ENCODE measurements around the gene SETD2.
"Not testable (repeated sequence)": the region's sequence is repeated elsewhere in the genome, so short reads cannot be mapped to it uniquely, and the experiment has no call there.

Gene SETD2

DNA sequence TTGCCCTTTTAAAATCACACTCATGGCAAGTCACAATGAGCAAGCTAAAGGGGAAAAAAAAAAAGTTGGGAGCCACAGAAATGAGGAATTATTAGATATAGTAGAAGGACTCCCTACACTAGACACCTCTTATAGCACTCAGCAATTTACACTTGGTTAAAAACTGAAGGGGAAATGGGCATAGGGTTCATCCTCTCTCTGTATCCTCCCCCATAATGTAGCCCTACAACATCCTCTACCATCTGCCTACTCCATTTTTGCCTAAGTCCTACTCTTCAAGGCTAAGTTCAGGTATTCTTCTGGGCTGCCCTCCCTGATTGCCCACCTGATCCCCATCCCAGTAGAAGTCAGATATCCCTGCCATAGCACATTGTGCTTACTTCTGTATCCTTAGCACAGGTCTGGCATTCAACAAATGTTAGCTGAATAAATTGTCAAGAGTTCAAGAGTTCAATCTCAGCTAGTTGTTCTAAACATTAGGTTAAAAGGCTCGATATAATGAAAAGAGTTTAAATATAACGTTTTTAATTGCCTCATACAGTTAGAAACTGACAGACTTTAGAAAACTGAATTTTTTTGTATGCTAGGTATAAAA, 14.5 kb downstream of the SETD2 start:
- DNase-seq (ENCODE audit: low read depth) = no peak

DNA sequence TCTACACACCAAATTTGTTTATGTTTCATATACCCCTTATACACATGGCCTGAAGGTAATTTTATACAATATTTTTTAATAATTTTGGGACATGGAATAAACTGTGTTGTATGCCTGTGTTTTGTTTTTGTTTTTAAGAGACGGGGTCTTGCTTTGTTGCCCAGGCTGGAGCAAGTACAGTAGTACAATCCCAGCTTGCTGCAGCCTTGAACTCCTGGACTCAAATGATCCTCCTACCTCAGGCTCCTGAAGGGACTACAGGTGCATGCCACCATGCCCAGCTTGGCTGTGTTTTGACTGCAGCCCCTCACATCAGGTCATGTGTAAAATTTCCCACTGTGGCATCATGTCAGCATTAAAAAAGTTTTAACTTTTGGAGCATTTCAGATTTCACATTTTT, 18.6 kb downstream of the SETD2 start:
- no peak for DNase-seq (ENCODE audit: low read depth)

DNA sequence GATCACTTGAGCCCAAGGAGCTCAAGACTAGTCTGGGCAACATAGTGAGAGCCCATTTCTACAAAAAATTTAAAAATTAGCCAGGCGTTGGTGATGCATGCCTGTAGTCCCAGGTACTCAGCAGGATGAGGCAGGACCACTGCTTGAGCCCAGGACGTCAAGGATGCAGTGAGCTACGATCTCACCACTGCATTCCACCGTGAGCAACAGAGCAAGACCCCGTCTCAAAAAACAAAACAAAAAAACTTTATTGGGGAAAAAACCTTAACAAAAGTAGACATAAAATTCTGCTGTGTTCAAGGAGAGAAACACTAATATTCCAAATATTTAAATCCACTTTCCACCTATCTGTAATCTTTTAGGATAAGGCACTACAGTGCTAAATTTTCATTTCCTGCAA, 20.8 kb downstream of the SETD2 start:
- no peak for DNase-seq (ENCODE audit: low read depth)

DNA sequence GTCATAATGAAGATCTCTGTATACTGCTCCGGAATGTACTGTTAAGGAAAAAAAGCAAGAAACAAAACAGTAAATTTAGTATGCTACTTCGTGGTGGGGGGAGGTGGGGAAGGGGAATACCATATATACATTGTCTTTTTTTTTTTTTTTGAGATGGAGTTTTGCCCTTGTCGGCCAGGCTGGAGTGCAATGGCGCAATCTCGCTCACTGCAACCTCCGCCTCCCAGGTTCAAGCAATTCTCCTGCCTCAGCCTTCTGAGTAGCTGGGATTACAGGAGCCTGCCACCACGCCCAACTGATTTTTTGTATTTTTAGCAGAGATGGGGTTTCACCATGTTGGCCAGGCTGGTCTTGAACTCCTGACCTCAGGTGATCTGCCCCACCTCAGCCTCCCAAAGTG, 21.4 kb downstream of the SETD2 start:
- not testable (repeated sequence) for DNase-seq (ENCODE audit: low read depth)

DNA sequence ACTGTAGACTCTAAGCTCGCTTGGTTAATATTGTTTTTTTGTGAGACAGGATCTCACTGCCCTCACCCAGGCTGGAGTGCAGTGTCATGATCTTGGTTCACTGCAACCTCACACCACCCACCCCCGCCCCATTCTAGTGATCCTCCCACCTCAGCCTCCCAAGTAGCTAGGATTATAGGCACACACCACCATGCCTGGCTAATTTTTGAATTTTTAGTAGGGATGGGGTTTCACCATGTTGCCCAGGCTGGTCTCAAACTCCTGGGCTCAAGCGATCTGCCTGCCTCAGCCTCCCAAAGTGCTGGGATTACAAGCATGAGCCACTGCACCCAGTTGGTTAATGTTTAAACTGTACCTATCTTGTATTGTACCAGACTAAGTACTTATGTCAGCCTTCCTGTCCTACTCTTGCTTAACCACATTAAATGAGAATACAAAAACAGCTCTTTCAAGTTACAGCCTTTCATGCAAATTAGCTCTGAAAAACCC, 22.9 kb downstream of the SETD2 start:
- not testable (repeated sequence) for DNase-seq (ENCODE audit: low read depth)

DNA sequence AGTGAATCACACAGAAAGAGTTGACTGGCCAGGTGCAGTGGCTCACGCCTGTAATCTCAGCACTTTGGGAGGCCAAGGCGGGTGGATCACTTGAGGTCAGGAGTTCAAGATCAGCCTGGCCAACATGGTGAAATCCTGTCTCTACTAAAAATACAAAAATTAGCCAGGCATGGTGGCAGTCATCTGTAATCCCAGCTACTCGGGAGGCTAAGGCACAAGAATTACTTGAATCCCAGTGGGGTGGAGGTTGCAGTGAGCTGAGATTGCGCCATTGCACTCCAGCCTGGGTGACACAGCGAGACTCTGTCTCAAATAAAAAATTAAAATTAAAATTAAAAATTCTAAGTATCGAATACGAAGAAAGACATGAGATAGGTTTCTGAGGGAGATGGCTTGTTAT, 23.4 kb downstream of the SETD2 start:
- DNase-seq (ENCODE audit: low read depth) = not testable (repeated sequence)

DNA sequence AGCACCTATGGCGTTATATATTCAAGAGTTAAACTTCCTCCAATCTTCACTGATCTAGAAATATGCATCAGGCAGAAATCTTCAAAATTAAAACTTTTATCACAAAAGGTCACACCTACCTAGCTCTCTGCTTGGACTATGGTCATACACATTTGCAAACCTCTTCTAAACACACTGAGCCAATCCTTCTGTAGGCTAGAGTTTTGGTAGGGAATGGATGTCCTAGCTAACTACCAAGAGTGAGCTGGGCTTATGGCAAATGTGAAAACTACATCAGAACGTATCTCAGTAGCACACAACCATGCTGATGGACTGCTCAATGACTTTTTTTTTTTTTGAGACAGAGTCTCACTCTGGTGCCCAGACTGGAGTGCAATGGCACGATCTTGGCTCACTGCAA, 29.6 kb downstream of the SETD2 start:
- DNase-seq (ENCODE audit: low read depth) = no peak

DNA sequence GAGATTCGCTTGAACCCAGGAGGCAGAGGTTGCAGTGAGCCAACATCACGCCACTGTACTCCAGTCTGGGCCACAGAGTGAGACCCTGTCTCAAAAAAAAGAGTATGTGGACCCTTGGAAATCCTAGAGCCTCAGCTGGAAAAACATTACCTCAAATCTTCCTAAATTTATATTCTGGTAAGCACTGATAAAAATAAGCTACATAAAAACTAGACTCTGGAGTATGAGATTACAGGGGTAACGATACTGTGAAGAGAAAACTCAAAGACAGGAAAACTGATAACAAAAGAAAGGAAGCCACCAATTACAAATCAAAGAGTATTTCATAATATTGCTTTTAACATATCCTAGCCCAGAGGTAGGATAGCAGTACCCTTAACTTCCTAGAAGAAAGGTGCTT, 30.3 kb downstream of the SETD2 start:
- no peak for DNase-seq (ENCODE audit: low read depth)

DNA sequence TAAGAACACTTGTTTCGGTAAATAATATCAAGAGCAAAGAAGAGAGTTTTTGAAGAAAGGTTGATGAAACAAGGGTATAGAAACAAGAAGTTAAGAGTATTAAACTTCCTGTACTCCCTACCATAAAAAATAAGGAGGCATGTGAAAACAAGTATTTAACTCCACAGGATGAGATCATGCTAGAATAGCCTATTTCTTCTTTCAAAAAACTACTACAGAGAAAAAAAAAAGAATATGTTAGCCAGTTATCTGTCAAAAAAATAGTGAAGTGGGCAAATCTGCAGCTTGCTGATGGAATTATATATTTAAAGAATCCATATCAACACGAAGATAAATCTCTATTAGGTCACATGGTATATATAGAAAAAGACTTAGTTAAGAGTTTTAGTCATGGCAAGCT, 33.4 kb downstream of the SETD2 start:
- no peak for DNase-seq (ENCODE audit: low read depth)

DNA sequence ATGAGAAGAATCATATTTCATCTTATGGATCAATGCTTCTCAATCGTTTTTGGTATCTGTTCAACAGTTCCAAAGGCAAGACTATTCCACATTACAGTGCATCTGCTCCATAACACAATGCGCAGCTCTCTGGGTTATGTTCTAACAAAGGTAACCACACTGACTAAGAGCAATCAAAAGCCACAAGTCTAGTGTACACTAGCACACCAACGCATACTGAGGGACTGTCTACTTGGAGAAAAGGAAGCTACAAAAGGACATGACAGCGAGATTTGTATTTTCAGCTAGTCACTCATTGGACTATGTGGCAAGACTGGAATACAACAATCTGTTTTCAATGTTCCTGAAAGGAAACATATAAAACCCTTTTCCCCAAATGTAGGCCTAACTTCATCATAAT, 35.8 kb downstream of the SETD2 start:
- DNase-seq (ENCODE audit: low read depth) = no peak

DNA sequence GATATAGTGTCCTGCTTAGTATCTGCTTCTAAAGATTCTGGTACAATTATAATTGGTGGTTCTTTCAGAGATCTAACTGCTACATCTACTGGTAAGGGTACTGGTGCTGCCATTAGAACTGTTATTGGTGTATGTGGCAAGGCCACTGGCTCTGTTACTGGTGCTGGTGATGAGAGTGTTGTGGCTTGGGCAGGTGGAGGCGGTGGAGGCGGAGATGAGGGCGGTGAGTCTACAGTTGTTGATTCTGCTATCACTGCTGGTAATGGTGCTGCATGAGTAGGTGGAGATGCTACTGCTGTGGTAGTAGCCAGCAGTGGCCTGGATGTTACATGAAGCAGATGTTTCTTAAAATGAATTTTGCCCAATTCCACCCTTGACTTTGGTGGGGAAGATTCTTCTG, 40.1 kb downstream of the SETD2 start:
- no peak for DNase-seq (ENCODE audit: low read depth)

DNA sequence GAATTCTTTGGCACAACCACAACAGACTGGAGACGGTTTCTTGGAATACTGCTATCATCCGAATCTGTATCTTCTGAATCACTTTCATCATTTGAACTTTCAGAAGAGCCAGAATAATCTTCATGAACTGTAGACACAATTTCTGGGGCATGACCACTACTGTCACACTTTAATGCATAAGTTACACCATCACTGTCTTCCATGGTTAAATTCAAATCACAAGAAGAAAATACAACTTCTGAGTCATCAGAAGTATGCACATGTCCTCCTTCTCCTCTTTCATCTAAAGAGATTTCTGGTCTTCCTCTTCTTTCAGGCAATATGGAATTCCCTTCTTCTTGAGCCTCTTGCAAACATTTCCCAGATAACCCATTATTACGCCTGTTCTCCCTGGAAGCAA, 42.5 kb downstream of the SETD2 start:
- no peak for DNase-seq (ENCODE audit: low read depth)

DNA sequence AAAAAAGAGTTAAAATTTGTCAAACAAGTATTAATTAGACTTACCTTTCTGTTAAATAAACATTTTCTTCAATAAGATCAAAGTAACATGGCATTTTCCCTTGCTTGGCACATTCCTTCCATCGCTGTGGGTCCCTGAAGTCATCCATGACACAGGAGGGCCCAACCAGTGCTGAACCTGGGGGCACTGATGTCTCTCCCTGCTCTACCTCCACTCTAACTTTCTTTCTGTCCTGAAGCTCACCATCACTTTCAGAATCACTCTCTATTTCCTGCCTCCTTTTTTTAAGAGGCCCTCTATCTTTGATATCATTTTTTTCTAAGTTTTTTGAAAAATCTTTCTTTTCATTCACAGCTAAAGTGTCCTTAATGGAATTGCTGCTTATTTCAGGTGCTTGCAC, 43.8 kb downstream of the SETD2 start:
- DNase-seq (ENCODE audit: low read depth) = no peak

DNA sequence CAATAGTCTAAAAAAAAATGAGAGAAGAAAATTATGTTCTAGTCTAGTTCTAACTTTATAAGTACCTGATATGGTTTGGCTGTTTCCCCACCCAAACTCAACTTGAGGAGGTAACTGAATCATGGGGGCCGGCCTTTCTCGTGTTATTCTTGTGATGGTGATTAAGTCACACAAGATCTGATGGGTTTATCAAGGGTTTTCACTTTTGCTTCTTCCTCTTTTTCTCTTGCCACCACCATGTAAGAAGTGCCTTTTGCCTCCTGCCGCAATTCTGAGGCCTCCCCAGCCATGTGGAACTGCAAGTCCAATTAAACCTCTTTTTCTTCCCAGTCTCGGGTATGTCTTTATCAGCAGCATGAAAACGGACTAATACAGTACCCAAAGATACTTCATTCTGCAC, 44.5 kb downstream of the SETD2 start:
- not testable (repeated sequence) for DNase-seq (ENCODE audit: low read depth)

DNA sequence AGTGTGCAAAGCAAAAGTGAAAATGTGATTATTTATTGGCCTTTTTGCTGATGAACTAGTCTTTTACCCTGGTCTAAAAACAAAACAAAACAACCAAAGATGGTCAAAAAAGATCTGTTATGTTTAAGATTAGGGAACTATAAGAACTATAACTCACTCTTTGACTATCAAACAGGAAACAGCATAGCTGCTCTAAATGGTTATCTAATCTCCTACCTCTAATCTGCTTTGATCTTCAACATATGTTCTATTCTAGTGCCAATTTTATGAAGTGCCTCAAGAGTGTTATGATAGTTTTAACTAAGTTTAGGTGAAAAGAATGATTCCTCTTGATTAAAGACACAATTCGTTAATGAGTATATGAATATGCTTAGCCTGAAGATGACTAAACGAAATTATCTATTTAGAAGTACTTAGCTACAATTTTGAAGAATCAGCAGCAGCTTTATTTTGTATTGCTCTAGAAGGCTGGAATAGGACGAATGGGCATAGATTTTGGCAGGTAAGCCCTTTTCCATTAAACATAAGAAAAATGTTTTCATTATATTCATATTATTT, 46.0 kb downstream of the SETD2 start:
- no peak for DNase-seq (ENCODE audit: low read depth)

DNA sequence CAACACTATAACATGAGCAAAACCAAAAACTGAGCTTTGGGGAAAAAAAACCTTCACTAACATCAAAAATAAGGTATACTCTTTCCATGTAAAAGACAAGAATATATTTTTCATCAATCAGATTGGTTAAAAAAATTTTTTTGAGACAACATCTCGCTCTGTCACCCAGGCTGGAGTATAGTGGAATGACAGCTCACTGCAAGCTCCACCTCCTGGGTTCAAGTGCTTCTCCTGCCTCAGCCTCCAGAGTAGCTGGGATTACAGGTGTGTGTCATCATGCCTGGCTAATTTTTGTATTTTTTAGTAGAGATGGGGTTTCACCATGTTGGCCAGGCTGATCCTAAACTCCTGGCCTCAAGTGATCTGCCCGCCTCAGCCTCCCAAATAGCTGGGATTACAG, 48.4 kb downstream of the SETD2 start:
- DNase-seq (ENCODE audit: low read depth) = not testable (repeated sequence)

DNA sequence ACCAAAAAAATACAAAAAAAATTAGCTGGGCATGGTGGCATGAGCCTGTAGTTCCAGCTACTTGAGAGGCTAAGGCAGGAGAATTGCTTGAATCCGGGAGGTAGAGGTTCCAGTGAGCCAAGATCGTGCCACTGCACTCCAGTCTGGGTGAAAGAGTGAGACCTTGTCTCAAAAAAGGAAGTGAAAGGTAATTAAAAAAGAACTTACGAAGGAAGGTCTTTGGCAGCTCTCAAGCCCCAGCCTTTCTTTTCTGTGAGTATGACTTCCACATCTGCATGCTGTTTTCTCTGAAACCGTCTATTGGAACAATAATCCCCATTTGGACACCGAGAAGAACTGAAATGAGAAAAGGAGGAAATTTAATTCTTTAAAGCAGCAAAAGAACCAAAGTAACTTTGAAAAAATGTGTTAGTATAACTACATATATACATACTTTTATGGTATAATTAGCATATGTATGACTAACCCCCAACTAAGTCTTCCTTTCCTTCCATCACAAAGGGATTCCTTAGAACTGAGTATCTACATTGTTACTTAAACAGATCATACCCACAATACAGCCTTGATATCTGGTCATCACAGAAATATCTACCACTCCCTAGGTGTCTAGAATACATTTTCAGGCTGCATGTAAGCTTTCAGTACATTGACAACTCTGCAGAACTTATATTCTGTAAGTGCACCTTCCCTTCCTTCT, 50.1 kb downstream of the SETD2 start:
- peak; percentile 36 for DNase-seq (ENCODE audit: low read depth)

DNA sequence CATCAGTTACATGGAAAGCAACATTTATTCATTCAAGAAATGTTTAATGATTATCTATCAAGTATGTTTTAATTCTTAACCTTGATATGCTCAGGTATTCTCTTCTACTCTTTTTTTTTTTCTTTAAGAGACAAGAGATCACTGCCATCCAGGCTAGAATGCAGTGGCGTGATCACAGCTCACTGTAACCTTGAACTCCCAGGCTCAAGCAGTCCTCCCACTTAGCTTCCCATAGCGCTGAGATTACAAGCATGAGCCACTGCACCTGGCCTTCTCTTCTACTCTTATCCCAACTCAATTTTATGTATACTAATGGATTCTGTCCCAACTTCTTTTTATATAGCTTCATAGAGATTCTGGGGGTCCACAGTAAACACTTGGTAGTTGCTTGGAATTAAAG, 50.9 kb downstream of the SETD2 start:
- DNase-seq (ENCODE audit: low read depth) = no peak

DNA sequence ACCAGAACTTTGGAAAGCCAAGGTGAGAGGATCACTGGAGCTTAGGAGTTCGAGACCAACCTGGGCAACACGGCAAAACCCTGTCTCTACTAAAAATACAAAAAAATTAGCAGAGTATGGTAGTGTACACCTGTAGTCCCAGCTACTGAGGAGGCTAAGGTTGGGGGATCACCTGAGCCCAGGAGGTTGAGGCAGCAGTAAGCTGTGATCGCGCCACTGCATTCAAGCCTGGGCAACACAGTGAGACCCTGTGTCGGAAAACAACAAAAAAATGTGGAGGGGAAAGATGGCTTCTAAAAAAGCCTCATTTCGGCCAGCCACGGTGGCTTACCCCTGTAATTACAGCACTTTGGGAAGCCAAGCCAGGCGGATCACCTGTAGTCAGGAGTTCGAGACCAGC, 54.5 kb downstream of the SETD2 start:
- DNase-seq (ENCODE audit: low read depth) = no peak

DNA sequence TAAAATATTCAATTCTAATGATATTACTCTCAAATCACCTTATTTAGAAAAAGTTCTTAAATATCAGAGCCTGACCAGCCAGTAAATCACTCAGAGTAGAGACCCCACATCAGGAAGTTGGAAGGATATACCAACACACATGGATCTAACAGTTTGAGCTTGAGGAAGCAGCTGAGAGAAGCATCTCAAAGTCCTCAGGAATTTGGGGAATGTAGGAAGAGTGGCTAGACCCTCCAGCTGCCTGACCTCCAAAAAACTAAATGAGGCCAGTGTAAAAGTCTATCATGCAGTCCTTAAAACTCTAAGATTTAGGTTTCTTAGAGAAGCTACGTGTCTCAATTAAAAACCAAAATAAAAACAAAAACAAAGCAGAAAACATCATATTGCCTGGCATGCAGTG, 55.4 kb downstream of the SETD2 start:
- DNase-seq (ENCODE audit: low read depth) = no peak

DNA sequence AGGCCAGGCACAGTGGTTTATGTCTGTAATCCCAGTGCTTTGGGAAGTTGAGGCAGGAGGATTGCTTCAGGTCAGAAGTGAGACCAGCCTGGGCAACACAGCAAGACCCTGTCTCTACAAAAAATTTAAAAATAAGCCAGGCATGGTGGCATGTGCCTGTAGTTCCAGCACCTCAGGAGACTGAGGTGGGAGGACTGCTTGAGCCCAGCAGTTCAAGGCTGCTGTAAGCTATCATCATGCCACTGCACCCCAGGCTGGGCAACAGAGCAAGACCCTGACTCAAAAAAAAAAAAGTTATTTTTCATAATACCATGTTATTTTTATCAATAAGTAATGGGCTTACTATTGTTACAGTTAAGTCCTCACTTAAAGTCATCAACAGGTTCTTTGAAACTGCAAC, 59.7 kb downstream of the SETD2 start:
- DNase-seq (ENCODE audit: low read depth) = no peak

DNA sequence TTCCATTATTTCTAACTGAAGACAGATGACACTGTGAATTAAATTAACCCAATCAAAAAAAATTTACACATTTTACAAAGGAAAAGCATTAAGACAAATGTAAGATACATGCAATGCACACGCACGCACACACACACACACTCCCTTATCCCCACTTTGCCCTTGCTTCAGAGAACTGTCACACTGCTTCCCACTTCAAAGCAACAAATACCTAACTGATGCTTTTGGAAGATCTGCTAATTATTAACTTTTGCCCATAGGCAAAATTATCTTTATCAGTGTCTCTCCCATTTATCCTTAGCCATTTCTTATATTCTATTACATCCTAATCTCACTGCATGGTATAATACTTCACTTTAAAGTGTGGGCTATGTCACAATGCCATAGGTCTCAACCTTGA, 60.3 kb downstream of the SETD2 start:
- DNase-seq (ENCODE audit: low read depth) = no peak

DNA sequence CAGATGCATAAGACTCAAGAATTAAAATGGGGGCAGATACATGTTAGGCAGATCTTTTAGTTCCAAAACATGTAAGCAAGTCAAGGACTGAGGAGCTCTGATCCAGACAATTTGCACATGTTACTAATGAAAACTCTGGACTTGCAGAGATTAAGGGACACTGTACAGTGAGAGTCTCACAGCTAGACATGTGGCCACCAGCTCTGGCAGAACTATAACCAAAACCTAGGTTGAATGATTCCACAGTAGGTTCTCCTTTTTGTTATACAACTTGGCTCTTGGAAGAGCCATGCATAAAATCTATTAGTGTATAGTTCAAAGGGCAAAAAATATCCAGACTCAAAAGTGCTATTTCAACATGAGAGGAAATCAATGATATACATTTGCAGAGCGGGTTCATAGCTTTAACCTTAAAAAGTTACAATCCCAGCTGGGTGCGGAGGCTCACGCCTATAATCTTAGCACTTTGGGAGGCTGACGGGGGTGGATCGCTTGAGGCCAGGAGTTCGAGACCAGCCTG, 61.8 kb downstream of the SETD2 start:
- DNase-seq (ENCODE audit: low read depth) = no peak

DNA sequence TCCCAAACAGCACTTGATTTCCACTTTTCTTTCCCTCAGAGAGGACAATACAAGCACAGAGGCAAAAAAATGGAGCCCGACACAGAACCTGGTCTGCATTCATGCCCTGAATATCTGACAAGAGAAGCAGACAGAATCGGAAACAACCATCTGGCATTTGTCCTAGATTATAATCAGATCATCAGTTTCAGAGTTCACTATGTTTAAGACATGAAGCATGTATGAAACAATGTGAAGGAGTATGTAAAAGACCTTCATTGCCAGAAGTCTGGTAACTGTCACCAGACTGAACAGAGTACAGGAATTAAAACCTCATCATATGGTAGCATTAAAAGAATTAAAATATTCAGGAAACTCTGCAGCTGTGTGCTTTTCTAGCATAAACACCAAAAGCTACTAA, 65.0 kb downstream of the SETD2 start:
- DNase-seq (ENCODE audit: low read depth) = no peak
